ENCODE measurements around the gene NIPBL. TPM values are rescaled to one million over a fixed set of nuclear protein-coding genes. Genes with fewer than 3 reads are reported as not detected.

NIPBL gene, protein sequence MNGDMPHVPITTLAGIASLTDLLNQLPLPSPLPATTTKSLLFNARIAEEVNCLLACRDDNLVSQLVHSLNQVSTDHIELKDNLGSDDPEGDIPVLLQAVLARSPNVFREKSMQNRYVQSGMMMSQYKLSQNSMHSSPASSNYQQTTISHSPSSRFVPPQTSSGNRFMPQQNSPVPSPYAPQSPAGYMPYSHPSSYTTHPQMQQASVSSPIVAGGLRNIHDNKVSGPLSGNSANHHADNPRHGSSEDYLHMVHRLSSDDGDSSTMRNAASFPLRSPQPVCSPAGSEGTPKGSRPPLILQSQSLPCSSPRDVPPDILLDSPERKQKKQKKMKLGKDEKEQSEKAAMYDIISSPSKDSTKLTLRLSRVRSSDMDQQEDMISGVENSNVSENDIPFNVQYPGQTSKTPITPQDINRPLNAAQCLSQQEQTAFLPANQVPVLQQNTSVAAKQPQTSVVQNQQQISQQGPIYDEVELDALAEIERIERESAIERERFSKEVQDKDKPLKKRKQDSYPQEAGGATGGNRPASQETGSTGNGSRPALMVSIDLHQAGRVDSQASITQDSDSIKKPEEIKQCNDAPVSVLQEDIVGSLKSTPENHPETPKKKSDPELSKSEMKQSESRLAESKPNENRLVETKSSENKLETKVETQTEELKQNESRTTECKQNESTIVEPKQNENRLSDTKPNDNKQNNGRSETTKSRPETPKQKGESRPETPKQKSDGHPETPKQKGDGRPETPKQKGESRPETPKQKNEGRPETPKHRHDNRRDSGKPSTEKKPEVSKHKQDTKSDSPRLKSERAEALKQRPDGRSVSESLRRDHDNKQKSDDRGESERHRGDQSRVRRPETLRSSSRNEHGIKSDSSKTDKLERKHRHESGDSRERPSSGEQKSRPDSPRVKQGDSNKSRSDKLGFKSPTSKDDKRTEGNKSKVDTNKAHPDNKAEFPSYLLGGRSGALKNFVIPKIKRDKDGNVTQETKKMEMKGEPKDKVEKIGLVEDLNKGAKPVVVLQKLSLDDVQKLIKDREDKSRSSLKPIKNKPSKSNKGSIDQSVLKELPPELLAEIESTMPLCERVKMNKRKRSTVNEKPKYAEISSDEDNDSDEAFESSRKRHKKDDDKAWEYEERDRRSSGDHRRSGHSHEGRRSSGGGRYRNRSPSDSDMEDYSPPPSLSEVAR (N-terminal part only)
- 49.6 and 53.5 TPM in 2 replicates for total RNA-seq (2021; fragmentation: NEBNext Ultra II Directional; extraction: Animal tissue kit (Norgen Biotek cat#: 25700))
- polyA plus RNA-seq (2011; rRNA removed), result 18.8 and 21.1 TPM in 2 replicates
- 19.2 TPM for polyA plus RNA-seq (2011; cell fraction: cytosol; rRNA removed)
- polyA plus RNA-seq (2011; cell fraction: nucleus; rRNA removed), result 44.7 TPM
- polyA plus RNA-seq (2012, experiment 1 of 2), result 13.2 to 26.4 TPM (median 22.3 TPM) in 4 replicates
- 0.97 TPM for polyA plus RNA-seq (2012, experiment 2 of 2)
- polyA plus RNA-seq (2013, experiment 1 of 2), result 19.1 TPM
- 18.0 TPM for polyA plus RNA-seq (2013, experiment 2 of 2)
- 182 and 228 TPM in 2 replicates for polyA minus RNA-seq (2011; rRNA and poly(A)+ RNA removed)
- 34.5 TPM for polyA minus RNA-seq (2011; cell fraction: cytosol; rRNA and poly(A)+ RNA removed)
- polyA minus RNA-seq (2011; cell fraction: nucleus; rRNA and poly(A)+ RNA removed), result 272 TPM
- long read RNA-seq, experiment 1, partial matches to known transcripts, result 20 of 26 reads
- long read RNA-seq, experiment 1, other reads (novel, unspliced or antisense), result 6 of 26 reads
- long read RNA-seq, experiment 2, partial matches to known transcripts, result 9 of 9 reads
- long read RNA-seq, experiment 2, other reads (novel, unspliced or antisense), result 0 of 9 reads

- Histone ChIP-seq H3K23me2 (ENCODE audit: low read depth, low read length) (peaks cover 12% of the 10 kb centered on the region), H3K14ac (ENCODE audit: insufficient read length) (no peak within 1 kb of the TSS), H2AFZ (ENCODE audit: low read length) (peak within 1 kb of the TSS; percentile 94), H4K5ac (ENCODE audit: insufficient read length, low read depth, low read length) (peak within 1 kb of the TSS; percentile 96), H3K56ac (replicated peaks; ENCODE audit: insufficient read length, low read depth, low read length) (peak within 1 kb of the TSS; percentile 85), H4K20me1 (replicated peaks in 1 of 2; ENCODE audit: control insufficient read depth in 1 of 2, insufficient read depth in 2 of 2, low read length in 2 of 2) (peaks cover 4 to 6% of the 10 kb centered on the region in 2 experiments), H3K4me3 (ENCODE audit: extremely low read depth in 1 of 4, insufficient read depth in 2 of 4, low read depth in 3 of 4, low read length in 4 of 4) (peak within 1 kb of the TSS; percentile 73 to 96 (median 94)), H3K9me3 (ENCODE audit: insufficient read depth in 2 of 2, low read depth in 1 of 2, low read length in 1 of 2) (no peaks in the 10 kb centered on the region), H2BK12ac (ENCODE audit: low read depth, low read length) (no peak within 1 kb of the TSS), H3K79me1 (ENCODE audit: low read depth, low read length) (no peaks in the 10 kb centered on the region), H2AK5ac (ENCODE audit: low read depth, low read length) (no peak within 1 kb of the TSS), H3K79me2 (ENCODE audit: control insufficient read depth in 1 of 2, insufficient read depth in 2 of 2, low read length in 2 of 2) (peaks cover 15 to 85% of the 10 kb centered on the region in 2 experiments), H2BK5ac (ENCODE audit: low read depth, low read length) (peak within 1 kb of the TSS; percentile 79), H2BK15ac (ENCODE audit: low read length) (no peak within 1 kb of the TSS), H3K23ac (ENCODE audit: insufficient read length) (no peak within 1 kb of the TSS), H3K18ac (ENCODE audit: extremely low read depth, low read length) (peak within 1 kb of the TSS; percentile 93), H3K4me1 (replicated peaks in 1 of 4; ENCODE audit: control insufficient read depth in 3 of 4, insufficient read depth in 4 of 4, low read length in 3 of 4) (peaks cover 0 to 4% (median 0%) of the 10 kb centered on the region in 4 experiments; a peak in 3 of 7 replicates), H3K9ac (replicated peaks in 1 of 4; ENCODE audit: extremely low read depth in 1 of 4, low read depth in 3 of 4, low read length in 3 of 4) (peak within 1 kb of the TSS; percentile 74 to 98 (median 82)), H3K4me2 (ENCODE audit: insufficient read depth in 1 of 2, low read depth in 2 of 2, low read length in 2 of 2) (peak within 1 kb of the TSS; percentile 86 to 93), H4K91ac (replicated peaks; ENCODE audit: insufficient read length, low read length) (peak within 1 kb of the TSS; percentile 83), H3K36me3 (ENCODE audit: control insufficient read depth in 2 of 4, insufficient read depth in 4 of 4, low read length in 3 of 4) (no peaks in the 10 kb centered on the region), H3K27ac (ENCODE audit: low read depth, low read length) (peak within 1 kb of the TSS; percentile 86), H3K27me3 (replicated peaks in 1 of 4; ENCODE audit: control insufficient read depth in 3 of 4, extremely low read depth in 1 of 4, insufficient read depth in 3 of 4, low read length in 3 of 4) (no peaks in the 10 kb centered on the region), H4K8ac (ENCODE audit: extremely low read depth, insufficient read depth, low read length) (peak within 1 kb of the TSS; percentile 96), H3K4ac (replicated peaks; ENCODE audit: insufficient read length, low read depth, low read length) (peak within 1 kb of the TSS; percentile 32), H2BK120ac (replicated peaks; ENCODE audit: low read depth, low read length) (peak within 1 kb of the TSS; percentile 67), H2BK20ac (ENCODE audit: low read length) (no peak within 1 kb of the TSS)
- ChIA-PET POLR2A (ENCODE audit: partially characterized antibody) (interaction anchor here (0.8 to 2.5 kb wide), 9 partner anchors 9 to 137 kb away, joined by 3 to 27 read pairs (median 5); no protein-coding TSS in a partner anchor), CTCF (ENCODE audit: partially characterized antibody) (interaction anchor here (1.0 to 3.0 kb wide), 8 partner anchors 9 to 146 kb away, joined by 3 to 14 read pairs (median 5); no protein-coding TSS in a partner anchor)
- peak in 1 of 2 experiments; percentile 84 for DNase-seq (ENCODE audit: low read depth in 1 of 2, low spot score in 2 of 2)
- no peak for FAIRE-seq
- WGBS, 2 experiments (ENCODE audit: extremely low coverage in 1 of 2, insufficient coverage in 1 of 2, insufficient read length in 1 of 2, insufficient replicate concordance in 2 of 2, low coverage in 1 of 2, low lambda C conversion rate in 2 of 2, missing lambda C conversion rate in 1 of 2), result 1% methylated on average over 39 of the region's 73 CpGs; no CpG with 5 or more reads in 1 of the 2 experiments
- TF ChIP-seq YY1 (IDR thresholded peaks at IDR 0.05; ENCODE audit: low read depth, low read length) (peak; percentile 81; the same call in 1 of the 2 replicates), CREB1 (IDR thresholded peaks at IDR 0.05) (peak; percentile 50), USF2 (IDR thresholded peaks at IDR 0.05; ENCODE audit: low read length) (no peak)
Measured at GRCh38 chr5:36876299-36876964, at the start of gene NIPBL. TSS of gene NIPBL (plus strand) at chr5:36876769. CDS start at chr5:36953697, 76,928 bp downstream.

Measured in H1 (cell line).